ENCODE measurements around the gene SDR42E2. TPM values are rescaled to one million over a fixed set of nuclear protein-coding genes. Genes with fewer than 3 reads are reported as not detected.

SDR42E2 gene
- total RNA-seq, 1 donor from 2014 or later, result not detected

DNA sequence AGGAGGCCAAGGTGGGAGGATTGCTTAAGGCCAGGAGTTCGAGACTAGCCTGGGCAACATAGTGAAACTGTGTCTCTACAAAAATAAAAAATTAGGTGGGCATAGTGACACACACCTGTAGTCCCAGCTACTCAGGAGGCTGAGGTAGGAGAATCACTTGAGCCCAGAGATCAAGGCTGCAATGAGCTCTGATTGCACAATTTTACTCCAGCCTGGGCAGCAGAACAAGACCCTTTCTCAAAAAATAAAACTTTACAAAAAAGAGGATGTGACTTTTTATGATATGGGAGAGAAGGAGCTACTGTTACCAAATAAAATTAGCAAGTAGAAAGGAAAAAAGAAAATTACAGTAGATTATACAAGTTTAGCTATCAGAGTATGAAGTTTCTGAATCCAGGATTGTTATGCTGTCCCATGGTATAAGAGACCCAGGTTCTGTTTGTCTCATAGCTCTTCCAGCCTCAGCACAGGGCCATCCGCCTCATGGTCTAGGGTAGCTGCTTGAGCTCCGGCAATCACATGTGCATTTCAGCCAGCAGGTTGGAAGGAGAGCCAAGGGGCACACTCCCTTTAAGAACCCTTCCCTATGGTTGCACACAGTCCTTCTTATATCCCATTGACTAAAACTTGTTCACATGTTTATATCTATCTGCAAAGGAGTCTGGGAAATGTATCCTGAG lies 57.2 kb downstream of the SDR42E2 start:
- Mint-ChIP-seq H3K4me1 (ENCODE audit: low read depth) (no peaks in the 10 kb centered on the region), H3K27ac (no peak overlapping the region)

GRCh38 chr16:22220069-22220440 lies 57.7 kb downstream of the SDR42E2 start:
- Mint-ChIP-seq H3K9me3 (ENCODE audit: low read depth) (no peaks in the 10 kb centered on the region), H3K27ac (no peak overlapping the region), H3K27me3 (no peaks in the 10 kb centered on the region), H3K4me1 (ENCODE audit: low read depth) (no peaks in the 10 kb centered on the region), H3K36me3 (ENCODE audit: insufficient read depth) (no peaks in the 10 kb centered on the region), H3K4me3 (ENCODE audit: low read depth) (no peak overlapping the region)
- no peak for TF ChIP-seq CTCF (IDR thresholded peaks at IDR 0.05; ENCODE audit: unreplicated experiment)
- DNase-seq (ENCODE audit: low spot score, unreplicated experiment), result no peak

More for the DNA sequence above, 57.2 kb downstream of the SDR42E2 start:
- Mint-ChIP-seq H3K4me3 (ENCODE audit: low read depth) (no peak overlapping the region), H3K36me3 (ENCODE audit: insufficient read depth) (no peaks in the 10 kb centered on the region), H3K27me3 (no peaks in the 10 kb centered on the region), H3K9me3 (ENCODE audit: low read depth) (peaks cover 2% of the 10 kb centered on the region)
- TF ChIP-seq CTCF (IDR thresholded peaks at IDR 0.05; ENCODE audit: unreplicated experiment), result no peak
- DNase-seq (ENCODE audit: low spot score, unreplicated experiment), result no peak

- Mint-ChIP-seq H3K36me3 (ENCODE audit: insufficient read depth) (no peaks in the 10 kb centered on the region), H3K27ac (no peak overlapping the region), H3K27me3 (no peaks in the 10 kb centered on the region), H3K4me3 (ENCODE audit: low read depth) (no peak overlapping the region), H3K9me3 (ENCODE audit: low read depth) (no peaks in the 10 kb centered on the region), H3K4me1 (ENCODE audit: low read depth) (no peaks in the 10 kb centered on the region)
- no peak for DNase-seq (ENCODE audit: low spot score, unreplicated experiment)
- no peak for TF ChIP-seq CTCF (IDR thresholded peaks at IDR 0.05; ENCODE audit: unreplicated experiment)
Measured at GRCh38 chr16:22220714-22221113, 58.4 kb downstream of the SDR42E2 start.

- Mint-ChIP-seq H3K27me3 (no peaks in the 10 kb centered on the region), H3K4me1 (ENCODE audit: low read depth) (no peaks in the 10 kb centered on the region), H3K36me3 (ENCODE audit: insufficient read depth) (no peaks in the 10 kb centered on the region), H3K27ac (no peak overlapping the region), H3K9me3 (ENCODE audit: low read depth) (no peaks in the 10 kb centered on the region), H3K4me3 (ENCODE audit: low read depth) (no peak overlapping the region)
- no peak for TF ChIP-seq CTCF (IDR thresholded peaks at IDR 0.05; ENCODE audit: unreplicated experiment)
- DNase-seq (ENCODE audit: low spot score, unreplicated experiment), result no peak
Measured at GRCh38 chr16:22222006-22222405, 59.7 kb downstream of the SDR42E2 start.

DNA sequence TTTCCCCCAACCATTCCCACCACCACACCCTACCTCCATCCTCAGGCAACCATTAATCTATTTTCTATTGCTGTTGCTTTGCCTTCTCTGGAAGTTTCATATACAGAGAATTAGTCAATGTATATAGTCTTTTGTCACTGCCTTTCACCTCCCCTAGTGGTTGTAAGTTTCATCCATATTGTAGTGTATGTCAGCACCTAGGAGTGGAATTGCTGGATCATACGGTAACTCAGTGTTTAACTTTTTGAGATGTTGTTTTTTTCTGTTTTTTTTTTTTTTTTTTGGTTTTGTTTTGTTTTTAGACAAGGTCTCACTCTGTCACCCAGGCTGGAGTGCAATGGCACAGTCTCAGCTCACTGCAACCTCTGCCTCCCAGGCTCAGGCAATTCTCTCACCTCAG lies 60.7 kb downstream of the SDR42E2 start:
- no peak for TF ChIP-seq CTCF (IDR thresholded peaks at IDR 0.05; ENCODE audit: unreplicated experiment)
- H3K27me3 Mint-ChIP-seq, result no peaks in the 10 kb centered on the region

More for the DNA sequence above, 60.7 kb downstream of the SDR42E2 start:
- H3K36me3 Mint-ChIP-seq (ENCODE audit: insufficient read depth), result no peaks in the 10 kb centered on the region
- no peaks in the 10 kb centered on the region for H3K9me3 Mint-ChIP-seq (ENCODE audit: low read depth)
- no peaks in the 10 kb centered on the region for H3K4me1 Mint-ChIP-seq (ENCODE audit: low read depth)
- no peak overlapping the region for H3K4me3 Mint-ChIP-seq (ENCODE audit: low read depth)
- no peak overlapping the region for H3K27ac Mint-ChIP-seq
- no peak for DNase-seq (ENCODE audit: low spot score, unreplicated experiment)

Measured in progenitor cell of endocrine pancreas (in vitro differentiated cells).